Ramos (cell line): ENCODE data around the gene ACOXL.

ENCODE experiments used
- in situ Hi-C: fragments of 300-500 bp; cut with MboI; formaldehyde crosslinking; loops from one replicate; pipeline ENCODE4 v1.14.3; 2022; ENCODE audit warnings: low sequenced_read_pairs; ENCODE audit not compliant: unreplicated experiment

ACOXL gene

DNA sequence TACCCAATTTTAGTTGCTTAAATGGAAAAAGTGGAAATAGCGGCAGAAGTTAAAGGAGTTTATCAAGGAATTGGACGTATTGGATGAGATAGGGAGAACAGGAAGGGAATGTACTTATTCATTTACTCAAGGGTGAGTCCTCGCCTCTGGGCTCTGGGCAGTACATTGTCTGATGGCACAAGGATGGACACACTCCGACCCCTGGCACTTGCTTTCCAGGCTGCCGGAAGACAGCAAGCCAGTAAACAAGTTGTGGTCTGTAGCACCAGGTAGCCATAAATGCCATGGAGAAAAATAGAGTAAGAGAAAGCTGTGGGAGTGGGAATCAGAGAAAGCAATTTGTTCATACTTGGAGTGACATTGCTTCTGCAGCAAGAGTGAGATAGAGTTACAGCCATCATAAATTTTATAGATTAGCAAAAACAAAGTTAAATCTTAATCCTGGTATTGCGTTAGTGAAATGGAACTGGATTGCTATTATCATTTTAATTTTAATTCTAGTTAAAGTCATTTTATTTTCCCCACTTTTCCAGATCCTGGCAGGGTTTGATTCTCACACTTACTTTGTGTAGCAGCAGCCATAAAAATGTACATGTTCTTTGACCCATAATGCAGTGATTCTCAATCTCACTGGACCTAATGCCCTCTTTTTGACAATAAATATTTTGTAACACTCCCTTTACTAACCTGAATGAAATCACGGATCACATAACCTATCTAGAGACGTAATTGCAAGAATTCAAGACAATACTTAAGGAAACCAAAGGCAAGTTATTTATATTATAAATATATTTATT is 252.5 kb downstream of the ACOXL start:
- in situ Hi-C loops, result no loop called here

DNA sequence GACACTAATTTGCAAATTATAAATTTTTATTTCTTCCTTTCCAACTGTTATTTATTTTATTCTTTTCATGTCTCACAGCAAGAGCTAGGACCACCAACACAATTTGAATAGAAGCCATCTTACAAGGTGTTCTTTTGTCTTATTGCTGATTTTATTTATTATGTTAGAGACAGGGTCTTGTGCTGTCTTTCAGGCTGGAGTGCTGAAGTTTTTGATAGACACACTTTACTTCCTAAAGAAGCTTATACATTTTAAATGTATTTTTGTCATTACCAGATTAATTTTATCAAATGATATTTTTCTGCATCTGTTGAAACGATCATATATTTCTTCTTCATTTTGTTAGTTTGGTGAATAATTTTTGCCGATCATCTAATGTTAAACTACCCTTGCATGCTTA is 258.1 kb downstream of the ACOXL start:
- in situ Hi-C loops, result no loop called here

DNA sequence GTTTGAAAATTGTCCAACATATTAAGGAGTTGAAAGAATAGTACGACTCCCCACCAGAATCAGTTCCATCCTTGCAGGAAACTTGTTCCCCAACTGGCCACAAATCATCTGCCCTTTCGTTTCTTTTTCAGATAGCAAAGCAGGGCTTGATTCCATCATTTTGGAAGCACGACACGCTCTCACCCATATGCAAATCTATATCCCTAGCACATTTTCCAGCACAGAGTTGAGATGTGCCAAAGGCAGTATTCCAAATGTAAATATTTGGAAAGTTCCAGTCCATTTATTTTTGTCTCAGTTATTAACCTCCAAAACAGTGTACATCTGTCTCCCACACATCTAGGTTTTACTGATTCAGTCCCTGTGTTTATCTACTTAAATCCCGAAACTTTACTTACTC is 259.5 kb downstream of the ACOXL start:
- in situ Hi-C loops, result no loop called here

DNA sequence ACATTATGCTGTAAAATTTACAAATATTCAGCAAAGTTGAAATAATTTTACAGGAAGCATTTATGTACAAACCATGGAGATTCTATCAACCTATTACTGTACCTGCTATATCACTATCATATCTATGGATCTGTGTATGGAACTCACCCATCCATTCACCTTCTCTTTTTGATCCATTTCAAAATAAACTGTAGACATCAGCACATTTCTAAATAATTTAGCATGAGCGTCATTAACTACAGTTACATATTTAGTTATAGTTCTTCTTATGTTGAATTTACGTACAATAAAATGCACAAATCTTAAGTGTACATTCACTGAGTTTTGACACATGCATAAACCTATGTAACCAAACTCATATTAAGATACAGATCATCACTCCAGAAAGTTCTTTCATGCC is 260.5 kb downstream of the ACOXL start:
- in situ Hi-C loops, result no loop called here

DNA sequence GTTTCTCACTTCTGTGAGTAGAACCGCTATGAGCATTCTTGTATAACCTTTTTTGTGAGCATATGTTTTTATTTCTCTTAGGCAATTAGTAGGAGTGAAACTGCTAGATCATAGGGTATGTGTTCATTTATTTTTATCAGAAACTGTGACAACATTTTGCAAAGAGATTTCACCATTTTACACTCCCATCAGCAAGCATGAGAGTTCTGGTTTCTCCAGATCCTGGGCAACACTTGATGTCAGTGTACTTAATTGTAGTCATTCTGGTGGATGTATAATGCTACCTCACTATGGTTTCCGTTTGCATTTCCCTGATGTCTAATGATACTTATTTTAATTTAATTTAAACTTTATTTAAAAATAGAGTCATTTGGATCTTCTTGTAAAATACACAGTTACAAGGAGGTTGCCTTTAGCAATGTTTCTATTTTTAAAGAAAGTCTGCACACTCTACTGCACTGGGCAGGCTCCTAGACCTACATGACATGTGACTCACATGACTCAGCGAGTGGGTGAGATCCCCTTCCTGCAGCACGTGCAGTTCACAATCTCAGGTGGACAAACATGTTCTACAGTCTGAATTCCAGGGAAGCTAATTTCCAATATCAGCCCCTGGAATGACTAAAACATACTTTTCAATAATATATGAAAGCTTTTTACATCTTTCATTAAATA is 261.3 kb downstream of the ACOXL start:
- in situ Hi-C loops, result no loop called here

DNA sequence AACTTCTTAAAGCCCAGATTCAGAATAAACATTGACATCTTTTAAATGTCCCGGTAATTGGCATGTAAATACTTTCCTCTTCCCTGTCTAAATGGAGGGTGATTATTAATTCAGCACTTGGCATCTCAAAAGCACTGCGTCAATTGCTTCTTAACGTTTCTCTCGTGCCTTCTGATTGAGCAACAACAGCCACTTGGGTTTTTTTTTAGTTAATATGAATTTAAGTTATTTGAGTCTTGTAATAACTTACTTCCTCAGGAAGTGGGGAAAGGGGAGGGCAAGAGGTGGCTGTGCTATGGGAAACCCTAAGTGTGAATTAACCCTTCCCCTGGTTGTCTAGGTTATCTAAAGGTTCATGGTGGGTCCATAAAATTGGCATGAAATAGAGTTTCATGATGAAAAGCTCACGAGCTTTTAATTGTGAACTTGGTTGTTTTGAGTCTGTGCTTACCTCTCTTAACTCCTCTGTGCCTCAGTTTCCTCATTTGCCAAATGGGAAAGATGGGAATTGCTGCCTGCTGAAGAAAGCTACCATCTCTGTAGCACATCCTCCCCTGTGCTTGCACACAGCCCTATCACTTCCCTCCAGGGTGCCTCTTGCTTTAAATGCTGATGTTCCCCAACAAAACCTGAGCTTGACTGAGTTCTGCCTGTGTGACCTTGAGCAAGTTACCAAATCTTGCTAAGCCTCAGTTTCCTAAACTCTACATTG is 262.0 kb downstream of the ACOXL start:
- in situ Hi-C loops, result no loop called here

DNA sequence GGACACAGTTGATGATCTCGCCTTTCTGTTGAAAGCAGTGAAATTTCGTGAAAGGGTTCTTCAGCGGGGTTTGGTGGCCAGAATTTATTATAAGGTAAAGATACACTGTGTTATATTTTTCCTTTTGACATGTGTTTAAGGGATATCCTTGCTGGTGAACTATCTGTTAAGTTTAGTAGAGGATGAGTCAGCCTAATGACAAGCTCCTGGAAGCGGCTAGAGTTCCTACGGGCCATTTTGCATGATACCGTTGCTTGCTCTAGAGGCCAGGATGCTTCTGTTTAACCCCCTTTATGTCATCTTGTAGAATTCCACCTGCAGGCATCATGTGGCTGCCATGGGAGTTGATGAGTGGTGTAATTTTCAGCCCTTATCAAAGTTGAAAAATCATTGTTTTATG is 263.5 kb downstream of the ACOXL start:
- in situ Hi-C loops, result no loop called here

DNA sequence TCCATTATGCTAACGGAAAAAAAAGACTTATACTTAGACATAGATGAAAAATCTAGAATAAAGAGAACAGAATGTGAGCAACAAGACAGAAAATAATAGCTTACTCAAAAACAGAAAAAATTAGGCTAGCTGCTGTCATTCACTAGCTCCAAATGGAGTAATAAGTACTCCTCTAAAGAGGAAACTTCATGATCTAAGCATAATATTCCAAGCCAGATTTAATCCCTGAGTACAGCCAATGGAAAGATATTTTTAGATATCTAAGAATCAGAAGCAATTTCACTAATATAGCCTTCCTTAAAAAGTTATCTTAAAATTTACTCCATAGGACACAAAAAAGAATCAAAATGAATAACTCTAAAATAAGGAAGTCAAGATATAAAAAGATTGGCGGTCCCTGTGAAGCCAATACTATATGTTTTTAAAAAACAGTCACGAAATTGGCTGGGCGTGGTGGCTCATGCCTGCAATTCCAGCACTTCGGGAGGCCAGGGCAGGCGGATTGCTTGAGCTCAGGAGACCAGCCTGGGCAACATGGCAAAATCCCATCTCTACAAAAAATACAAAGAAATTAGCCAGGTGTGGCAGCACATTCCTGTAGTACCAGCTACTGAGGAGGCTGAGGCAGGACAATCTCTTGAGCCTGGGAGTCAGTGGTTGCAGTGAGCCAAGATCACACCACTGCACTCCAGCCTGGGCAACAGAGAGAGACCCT is 265.1 kb downstream of the ACOXL start:
- in situ Hi-C loops, result no loop called here

DNA sequence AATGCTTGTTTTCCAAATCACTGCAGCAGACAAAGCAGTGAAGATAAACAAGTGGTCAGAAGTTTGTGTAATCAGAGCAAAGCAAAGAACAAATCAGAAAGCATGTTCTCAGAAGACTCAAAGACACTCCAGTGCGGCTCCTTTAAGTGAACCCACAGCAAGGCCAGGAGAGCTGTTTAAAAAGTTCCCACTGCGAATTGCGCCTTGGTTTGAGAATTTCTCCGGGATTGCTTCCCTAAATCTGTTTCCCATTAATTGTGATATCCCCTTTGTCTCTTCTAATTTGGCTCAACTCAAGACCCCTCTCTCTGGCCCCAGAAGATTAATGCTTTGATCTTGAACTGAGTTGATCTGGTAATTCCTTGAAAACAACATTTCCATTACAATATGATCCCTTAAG is 265.9 kb downstream of the ACOXL start:
- in situ Hi-C loops, result no loop called here

DNA sequence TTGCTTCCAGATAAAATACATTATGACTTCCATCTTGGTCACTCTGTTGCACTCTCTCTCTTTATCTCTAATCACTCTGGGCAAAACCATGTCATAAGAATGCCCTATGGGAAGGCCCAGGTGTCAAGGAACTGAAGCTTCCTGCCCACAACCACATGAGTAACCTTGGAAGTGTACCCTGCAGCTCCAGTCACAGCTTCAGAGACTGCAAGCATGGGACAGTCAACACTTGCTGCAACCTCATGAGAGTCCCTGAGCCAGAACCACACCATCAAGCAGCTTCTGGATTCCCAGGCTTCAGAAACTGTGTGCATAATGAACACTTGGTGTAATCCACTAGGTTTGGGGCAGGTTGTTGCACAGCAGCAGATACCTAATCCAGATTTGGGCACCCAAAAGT is 267.3 kb downstream of the ACOXL start:
- in situ Hi-C loops, result no loop called here

DNA sequence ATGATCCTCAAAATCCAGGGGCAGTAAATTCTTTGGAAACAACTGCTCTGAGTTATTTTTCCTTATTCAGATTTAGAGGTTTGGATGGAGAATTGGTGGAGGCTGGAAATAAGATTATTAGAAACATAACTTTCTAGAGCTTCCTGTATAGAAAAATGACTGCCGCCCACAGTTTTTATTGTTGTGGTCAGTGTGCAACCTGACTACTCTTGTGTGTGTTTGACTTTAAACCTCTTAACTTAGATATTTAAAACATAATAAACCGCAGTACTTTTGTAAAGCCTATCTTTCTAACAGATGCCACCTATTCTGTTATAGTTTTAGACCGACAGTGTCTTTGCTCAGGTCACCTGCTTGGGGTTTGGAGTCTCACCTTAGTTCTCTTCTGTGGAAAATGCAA is 272.9 kb downstream of the ACOXL start:
- in situ Hi-C loops, result no loop called here

DNA sequence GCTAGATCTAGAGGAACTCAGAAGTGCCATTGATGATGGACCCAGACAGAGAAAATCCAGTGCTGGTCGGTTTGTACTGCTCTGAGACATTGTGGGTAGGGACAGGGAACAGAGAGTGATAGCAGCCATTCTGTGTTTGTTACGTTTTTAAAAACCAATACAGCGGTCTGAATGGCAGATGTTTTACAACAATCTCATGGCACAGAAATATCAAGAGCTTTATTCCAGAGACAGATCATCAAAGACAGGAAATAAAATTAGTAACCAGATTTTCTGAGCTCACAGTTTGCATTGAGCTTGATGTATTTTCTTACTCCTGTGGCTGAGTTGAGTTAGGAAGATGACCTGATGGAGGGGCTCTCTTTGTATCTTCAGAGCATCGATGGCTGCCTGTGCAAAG is 273.4 kb downstream of the ACOXL start:
- in situ Hi-C loops, result no loop called here

DNA sequence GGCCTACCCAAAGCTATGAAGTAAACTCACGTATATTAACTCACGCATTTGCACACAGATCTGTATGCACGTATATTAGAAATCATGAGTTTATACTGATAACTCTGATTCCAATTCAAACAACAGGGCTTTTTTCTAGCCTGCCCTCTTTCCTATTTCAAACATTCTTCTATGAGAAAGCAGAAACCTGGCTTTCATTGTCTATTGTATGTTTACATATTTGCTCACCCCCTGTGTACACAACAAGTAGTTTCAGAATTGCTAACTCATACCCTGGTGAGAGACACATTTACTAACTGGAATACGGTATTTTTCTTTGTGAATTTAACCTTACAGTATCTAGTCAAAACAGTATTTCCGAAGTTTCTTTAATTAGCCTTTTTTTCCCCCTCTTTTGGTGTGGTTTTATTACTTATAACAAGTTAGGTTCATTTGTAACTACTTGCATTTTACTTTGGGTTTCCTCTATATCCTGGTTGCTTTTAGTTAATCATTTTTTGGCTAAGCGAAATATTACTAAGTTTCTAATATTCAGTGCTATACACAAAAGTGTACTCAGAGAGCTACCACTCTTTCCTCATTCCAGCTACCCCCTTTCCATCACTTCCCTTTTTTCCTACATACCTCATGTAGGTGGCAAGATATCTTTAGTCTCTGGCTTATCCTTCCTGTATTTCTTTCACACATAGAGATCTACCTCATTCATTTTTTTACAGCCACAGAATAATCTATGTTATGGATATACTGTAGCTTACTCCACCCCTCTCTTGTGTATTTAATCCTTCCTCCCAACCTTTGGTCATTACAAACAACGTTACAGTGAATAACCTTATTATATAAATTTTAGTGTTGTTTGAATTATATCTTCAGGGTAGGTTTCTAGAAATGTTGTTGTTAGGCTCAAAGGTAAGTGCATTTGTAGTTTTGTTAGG is 275.6 kb downstream of the ACOXL start:
- in situ Hi-C loops, result no loop called here

DNA sequence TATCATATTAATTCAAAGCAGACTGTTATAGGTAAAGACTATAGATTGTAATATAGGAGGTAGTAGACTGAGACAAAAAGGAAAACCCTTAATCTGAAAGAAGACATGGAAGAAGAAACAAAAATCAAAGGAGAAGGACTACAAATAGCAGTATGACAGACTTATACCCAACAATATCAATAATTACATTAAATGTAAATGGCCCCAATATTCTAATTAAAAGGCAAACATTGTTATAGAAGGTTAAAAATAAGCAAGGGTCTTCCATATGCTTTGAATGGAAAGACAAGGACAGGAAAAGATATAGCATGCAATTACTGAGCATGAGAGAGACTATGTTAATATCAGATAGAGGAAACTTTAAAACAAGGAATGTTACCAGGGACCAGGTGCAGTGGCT is 278.8 kb downstream of the ACOXL start:
- in situ Hi-C loops, result no loop called here

DNA sequence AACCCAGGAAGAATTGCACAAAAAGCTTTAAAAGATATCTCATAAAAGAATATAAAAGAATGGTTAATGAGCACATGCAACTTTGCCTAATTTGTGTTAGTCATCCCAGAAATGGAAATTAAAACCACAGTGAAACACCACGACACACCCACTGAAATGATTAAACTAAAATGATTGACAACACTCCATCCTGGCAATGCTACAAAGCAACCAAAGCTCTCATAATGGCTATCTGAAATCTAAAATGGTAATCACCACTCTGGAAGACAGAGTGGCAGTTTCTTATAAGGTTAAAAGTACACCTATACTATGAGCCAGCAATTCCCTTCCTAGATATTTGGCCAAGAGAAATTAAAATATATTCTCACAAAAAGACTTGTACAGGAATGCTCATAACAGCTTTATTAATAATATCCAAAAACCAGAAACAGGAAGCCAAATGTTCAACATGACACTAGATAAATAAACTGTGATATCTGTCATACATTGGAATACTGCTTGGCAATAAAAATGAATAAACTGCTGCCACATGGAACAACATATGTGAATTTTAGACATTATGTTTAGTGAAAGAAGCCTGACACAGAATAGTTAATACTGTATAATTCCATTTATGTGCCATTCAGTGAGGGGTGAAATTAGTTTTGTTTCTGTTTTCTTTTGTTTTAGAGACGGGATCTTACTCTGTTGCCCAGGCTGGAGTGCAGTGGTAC is 283.1 kb downstream of the ACOXL start:
- in situ Hi-C loops, result no loop called here

DNA sequence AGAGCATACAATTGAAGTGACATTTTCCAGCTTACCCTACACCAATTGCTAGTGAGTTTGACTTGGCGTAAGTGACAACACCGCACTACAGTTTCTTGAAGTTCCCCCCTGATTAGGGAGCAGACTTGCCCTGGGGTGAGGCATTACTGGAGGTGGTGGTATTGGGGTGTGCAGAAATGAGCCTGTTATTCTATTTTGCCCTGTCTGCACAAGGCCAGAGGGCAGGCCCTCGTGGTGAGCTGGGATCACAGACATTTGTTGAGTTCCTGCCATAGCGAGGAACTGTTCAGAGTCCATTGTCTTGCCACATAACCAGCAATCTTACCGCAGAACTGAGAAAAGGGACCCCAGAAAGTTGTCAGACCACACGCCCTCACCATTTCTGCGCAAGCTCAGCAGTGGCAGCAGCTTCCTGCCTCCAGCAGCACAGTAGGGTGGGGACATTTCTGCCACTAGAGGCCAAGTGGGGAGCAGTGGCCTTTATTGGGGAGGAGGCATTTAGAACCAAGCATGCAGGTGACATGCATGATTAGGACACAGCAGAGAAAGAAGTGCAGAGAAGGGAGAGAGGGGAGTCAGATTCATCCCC is 284.8 kb downstream of the ACOXL start:
- in situ Hi-C loops, result no loop called here

DNA sequence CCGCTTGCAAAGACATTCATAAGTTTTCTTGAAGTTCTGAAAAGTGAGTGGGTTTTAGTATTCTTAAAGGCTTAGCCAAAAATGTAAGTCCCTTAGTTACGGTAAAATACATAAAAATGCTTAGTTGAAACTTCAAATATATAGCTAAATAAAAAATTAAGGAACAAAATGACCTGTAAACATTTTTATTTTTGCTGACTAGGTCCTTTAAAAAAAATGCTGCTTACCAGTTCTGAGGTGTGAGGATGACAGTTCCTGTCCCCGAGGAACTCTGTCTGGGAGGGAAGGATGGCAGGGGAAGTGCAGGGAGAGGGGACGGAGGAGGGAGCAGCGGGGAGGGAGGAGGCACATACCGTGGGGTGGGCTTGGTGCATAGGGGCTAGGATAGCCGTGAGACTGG is 285.5 kb downstream of the ACOXL start:
- in situ Hi-C loops, result no loop called here

DNA sequence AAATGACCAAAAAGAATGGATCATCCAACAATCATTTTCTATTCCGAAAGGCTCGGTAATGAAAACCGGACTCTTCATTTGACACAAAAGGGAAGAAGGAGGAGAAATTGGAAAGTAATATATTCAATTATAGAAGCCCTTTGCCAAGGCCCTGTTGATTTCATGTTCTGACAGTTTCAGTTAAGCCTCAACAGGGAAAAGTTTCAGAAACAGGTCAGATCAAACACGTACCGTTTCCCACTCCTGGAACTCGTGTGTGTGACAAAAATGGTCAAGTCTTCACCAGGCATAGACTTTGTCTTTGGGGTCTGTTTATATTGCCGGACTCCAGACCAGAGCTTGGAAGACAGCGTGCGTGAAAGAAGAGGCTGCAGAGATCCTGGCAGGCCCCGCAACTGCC is 287.0 kb downstream of the ACOXL start:
- in situ Hi-C loops, result no loop called here

DNA sequence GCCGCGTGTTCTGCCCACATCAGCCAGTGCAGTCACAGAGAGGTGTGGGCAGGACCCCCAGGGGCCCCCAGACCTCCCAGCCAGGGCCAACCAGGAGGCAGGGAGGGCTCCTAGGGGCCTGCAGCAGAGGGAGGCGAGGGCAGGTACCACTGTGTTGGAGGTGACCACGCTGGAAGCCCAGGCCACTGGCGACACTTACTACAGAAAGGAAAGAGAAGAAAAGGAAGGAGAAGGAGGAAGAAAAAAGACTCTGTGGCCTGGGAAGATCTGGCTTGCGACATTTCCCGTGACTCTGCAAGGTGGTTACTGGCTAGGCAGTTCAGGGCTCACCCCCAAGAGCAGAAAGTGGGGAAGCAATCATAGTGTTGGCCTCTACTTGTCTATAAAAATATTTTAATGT is 290.3 kb downstream of the ACOXL start:
- in situ Hi-C loops, result no loop called here
